Measurements from ENCODE around the gene DNM3. TPM values are rescaled to one million over a fixed set of nuclear protein-coding genes. Genes with fewer than 3 reads are reported as not detected.
"Not testable (repeated sequence)": the region's sequence is repeated elsewhere in the genome, so short reads cannot be mapped to it uniquely, and the experiment has no call there.

Gene DNM3
- total and polyA plus RNA-seq, 2 experiments from 2014 or later = 0.11 to 1.4 TPM

- in situ Hi-C loops (cut with MboI) = no loop called here
- TF ChIP-seq EZH2 (IDR thresholded peaks at IDR 0.05; ENCODE audit: insufficient read depth, poor library complexity, severe bottlenecking) = no peak
- no peak for TF ChIP-seq EZH2phosphoT487 (IDR thresholded peaks at IDR 0.05; ENCODE audit: insufficient read depth, low read depth)
- peaks cover 14% of the 10 kb centered on the region for H3F3A ChIP-seq (ENCODE audit: insufficient read depth)
Observed at GRCh38 chr1:172363852-172364251, 522.6 kb downstream of the DNM3 start.

GRCh38 chr1:172371646-172372045, 530.3 kb downstream of the DNM3 start:
- H2AFZ ChIP-seq; H3K4me3 ChIP-seq; H3K4me2 ChIP-seq (ENCODE audit: unreplicated experiment); DNase-seq; H3K27me3 ChIP-seq (replicated peaks; ENCODE audit: insufficient read depth); H3K9me3 ChIP-seq (ENCODE audit: low read depth); H3K36me3 ChIP-seq (ENCODE audit: low read depth); H3K79me2 ChIP-seq (ENCODE audit: insufficient read depth); in situ Hi-C loops (cut with MboI); H3K4me1 ChIP-seq (ENCODE audit: insufficient read depth); H3K9me2 ChIP-seq (ENCODE audit: insufficient read depth); H3F3A ChIP-seq (ENCODE audit: insufficient read depth); H3K27ac ChIP-seq; H3K9ac ChIP-seq; H4K20me1 ChIP-seq (ENCODE audit: insufficient read depth): not testable (repeated sequence)
- WGBS, 2 experiments (ENCODE audit: low coverage in 1 of 2, low lambda C conversion rate in 2 of 2, missing lambda C conversion rate in 2 of 2) = 90 to 93% methylated on average over 2 of the region's 3 CpGs

More at GRCh38 chr1:172363852-172364251, 522.6 kb downstream of the DNM3 start:
- H3K9me2 ChIP-seq (ENCODE audit: insufficient read depth) = no peaks in the 10 kb centered on the region
- H3K4me2 ChIP-seq (ENCODE audit: unreplicated experiment) = no peak overlapping the region
- H4K20me1 ChIP-seq (ENCODE audit: insufficient read depth) = no peaks in the 10 kb centered on the region
- H3K36me3 ChIP-seq (ENCODE audit: low read depth) = 0 out of 2 replicates have a peak, but pooled peaks cover 4% of the 10 kb centered on the region
- H3K27ac ChIP-seq = no peak overlapping the region
- H3K9me3 ChIP-seq (ENCODE audit: low read depth) = no peaks in the 10 kb centered on the region
- H3K4me3 ChIP-seq = no peak overlapping the region
- H3K79me2 ChIP-seq (ENCODE audit: insufficient read depth) = no peaks in the 10 kb centered on the region
- H3K27me3 ChIP-seq (replicated peaks; ENCODE audit: insufficient read depth) = no peaks in the 10 kb centered on the region
- peaks cover 20% of the 10 kb centered on the region for H3K4me1 ChIP-seq (ENCODE audit: insufficient read depth)
- no peak for DNase-seq
- no peak overlapping the region for H2AFZ ChIP-seq
- H3K9ac ChIP-seq = no peak overlapping the region

DNA sequence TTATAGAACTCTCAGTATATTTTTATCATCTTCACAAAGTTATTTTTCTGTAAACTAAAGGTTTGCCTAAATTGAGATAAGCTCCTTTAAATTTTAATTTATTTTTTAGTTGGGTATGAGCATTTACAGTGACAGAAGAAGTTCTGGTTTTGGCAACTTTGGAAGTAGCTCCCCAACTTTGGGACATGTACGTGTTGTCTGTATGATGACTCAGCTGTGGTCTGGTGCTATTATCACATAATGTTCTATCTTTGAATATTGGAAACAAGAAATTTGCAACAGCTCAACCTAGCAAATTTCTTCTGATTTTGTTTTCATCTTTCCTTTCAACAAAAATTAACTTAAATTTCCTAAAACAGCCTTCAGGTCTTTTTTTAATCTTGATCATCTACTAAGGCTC, 532.6 kb downstream of the DNM3 start:
- no peaks in the 10 kb centered on the region for H3K27me3 ChIP-seq (replicated peaks; ENCODE audit: insufficient read depth)
- H3K4me2 ChIP-seq (ENCODE audit: unreplicated experiment) = no peak overlapping the region
- H3K9me2 ChIP-seq (ENCODE audit: insufficient read depth) = no peaks in the 10 kb centered on the region
- no peaks in the 10 kb centered on the region for H4K20me1 ChIP-seq (ENCODE audit: insufficient read depth)
- no peak overlapping the region for H2AFZ ChIP-seq
- TF ChIP-seq EZH2 (IDR thresholded peaks at IDR 0.05; ENCODE audit: insufficient read depth, poor library complexity, severe bottlenecking) (no peak), EZH2phosphoT487 (IDR thresholded peaks at IDR 0.05; ENCODE audit: insufficient read depth, low read depth) (no peak)
- H3K9me3 ChIP-seq (ENCODE audit: low read depth) = no peaks in the 10 kb centered on the region
- no peaks in the 10 kb centered on the region for H3K36me3 ChIP-seq (ENCODE audit: low read depth)
- no peak for DNase-seq
- 26 to 32% methylated on average over 1 of the region's 1 CpG for WGBS, 2 experiments (ENCODE audit: low coverage in 1 of 2, low lambda C conversion rate in 2 of 2, missing lambda C conversion rate in 2 of 2)
- no peaks in the 10 kb centered on the region for H3K79me2 ChIP-seq (ENCODE audit: insufficient read depth)
- H3K27ac ChIP-seq = no peak overlapping the region
- H3K9ac ChIP-seq = no peak overlapping the region
- no peaks in the 10 kb centered on the region for H3F3A ChIP-seq (ENCODE audit: insufficient read depth)
- H3K4me1 ChIP-seq (ENCODE audit: insufficient read depth) = no peaks in the 10 kb centered on the region
- no peak overlapping the region for H3K4me3 ChIP-seq
- in situ Hi-C loops (cut with MboI) = no loop called here

- Histone ChIP-seq H4K20me1 (ENCODE audit: insufficient read depth) (no peaks in the 10 kb centered on the region), H3F3A (ENCODE audit: insufficient read depth) (no peaks in the 10 kb centered on the region), H3K27ac (no peak overlapping the region), H3K4me3 (no peak overlapping the region), H3K27me3 (replicated peaks; ENCODE audit: insufficient read depth) (no peaks in the 10 kb centered on the region), H3K4me2 (ENCODE audit: unreplicated experiment) (no peak overlapping the region), H3K9ac (no peak overlapping the region), H3K4me1 (ENCODE audit: insufficient read depth) (no peaks in the 10 kb centered on the region), H3K9me2 (ENCODE audit: insufficient read depth) (no peaks in the 10 kb centered on the region), H3K9me3 (ENCODE audit: low read depth) (no peaks in the 10 kb centered on the region), H3K79me2 (ENCODE audit: insufficient read depth) (no peaks in the 10 kb centered on the region), H3K36me3 (ENCODE audit: low read depth) (no peaks in the 10 kb centered on the region), H2AFZ (no peak overlapping the region)
- 67 to 81% methylated on average over 2 of the region's 2 CpGs for WGBS, 2 experiments (ENCODE audit: low coverage in 1 of 2, low lambda C conversion rate in 2 of 2, missing lambda C conversion rate in 2 of 2)
- no peak for TF ChIP-seq EZH2phosphoT487 (IDR thresholded peaks at IDR 0.05; ENCODE audit: insufficient read depth, low read depth)
- TF ChIP-seq EZH2 (IDR thresholded peaks at IDR 0.05; ENCODE audit: insufficient read depth, poor library complexity, severe bottlenecking) = no peak
- DNase-seq = no peak
- in situ Hi-C loops (cut with MboI) = no loop called here
Observed at GRCh38 chr1:172375211-172375631, 533.9 kb downstream of the DNM3 start.

GRCh38 chr1:172376431-172376830, 535.1 kb downstream of the DNM3 start:
- Histone ChIP-seq H2AFZ (no peak overlapping the region), H3K36me3 (ENCODE audit: low read depth) (no peaks in the 10 kb centered on the region), H3F3A (ENCODE audit: insufficient read depth) (no peaks in the 10 kb centered on the region), H3K27me3 (replicated peaks; ENCODE audit: insufficient read depth) (no peaks in the 10 kb centered on the region), H3K9ac (no peak overlapping the region), H3K9me2 (ENCODE audit: insufficient read depth) (no peaks in the 10 kb centered on the region), H3K27ac (no peak overlapping the region), H3K4me2 (ENCODE audit: unreplicated experiment) (no peak overlapping the region), H3K9me3 (ENCODE audit: low read depth) (no peaks in the 10 kb centered on the region), H4K20me1 (ENCODE audit: insufficient read depth) (no peaks in the 10 kb centered on the region), H3K4me1 (ENCODE audit: insufficient read depth) (0 out of 2 replicates have a peak, but pooled peaks cover 5% of the 10 kb centered on the region), H3K4me3 (no peak overlapping the region), H3K79me2 (ENCODE audit: insufficient read depth) (no peaks in the 10 kb centered on the region)
- TF ChIP-seq EZH2phosphoT487 (IDR thresholded peaks at IDR 0.05; ENCODE audit: insufficient read depth, low read depth) (no peak), EZH2 (IDR thresholded peaks at IDR 0.05; ENCODE audit: insufficient read depth, poor library complexity, severe bottlenecking) (no peak)
- no peak for DNase-seq
- in situ Hi-C loops (cut with MboI) = no loop called here
- WGBS, 2 experiments (ENCODE audit: low coverage in 1 of 2, low lambda C conversion rate in 2 of 2, missing lambda C conversion rate in 2 of 2) = 72 to 74% methylated on average over 2 of the region's 2 CpGs

Data from GM23248 (cell line).